Measurements from ENCODE around the gene RBSN.

RBSN gene

GRCh38 chr3:15055019-15055557 lies 43.9 kb downstream of the RBSN start:
- DNase-seq, result no peak

GRCh38 chr3:15053541-15053940 lies 45.4 kb downstream of the RBSN start:
- no peak for DNase-seq

- DNase-seq, result no peak
These were observed 46.4 kb downstream of the RBSN start for GRCh38 chr3:15052335-15053242.

GRCh38 chr3:15051531-15051930 lies 47.4 kb downstream of the RBSN start:
- DNase-seq, result peak; percentile 28 to 49

- DNase-seq, result no peak
These were observed 48.4 kb downstream of the RBSN start for GRCh38 chr3:15050405-15051092.

GRCh38 chr3:15049584-15049983 lies 49.4 kb downstream of the RBSN start:
- DNase-seq, result no peak

GRCh38 chr3:15045667-15046066 lies 53.3 kb downstream of the RBSN start:
- no peak for DNase-seq

GRCh38 chr3:15044326-15044725 lies 54.6 kb downstream of the RBSN start:
- DNase-seq, result no peak

GRCh38 chr3:15043408-15044171 lies 55.4 kb downstream of the RBSN start:
- no peak for DNase-seq

- no peak for DNase-seq
These were observed 56.0 kb downstream of the RBSN start for GRCh38 chr3:15042936-15043335.

- DNase-seq, result no peak
These were observed 57.0 kb downstream of the RBSN start for GRCh38 chr3:15041950-15042349.

- DNase-seq, result no peak
These were observed 58.1 kb downstream of the RBSN start for GRCh38 chr3:15040844-15041243.

GRCh38 chr3:15038306-15038705 lies 60.6 kb downstream of the RBSN start:
- DNase-seq, result no peak

- no peak for DNase-seq
These were observed 65.8 kb downstream of the RBSN start for GRCh38 chr3:15033103-15033502.

GRCh38 chr3:15032650-15033049 lies 66.3 kb downstream of the RBSN start:
- no peak for DNase-seq

- DNase-seq, result no peak
These were observed 69.3 kb downstream of the RBSN start for GRCh38 chr3:15029625-15030024.

- DNase-seq, result no peak
These were observed 75.2 kb downstream of the RBSN start for GRCh38 chr3:15023719-15024118.

- DNase-seq, result no peak
These were observed 75.7 kb downstream of the RBSN start for GRCh38 chr3:15023249-15023648.

Data from inflammatory macrophage treated with lipopolysaccharide for 1 hour (primary cell).